ENCODE results near the gene CDH22. TPM values are rescaled to one million over a fixed set of nuclear protein-coding genes. Genes with fewer than 3 reads are reported as not detected.

Gene CDH22
- polyA plus RNA-seq, 3 donors: 0.04 TPM; not detected in 2

GRCh38 chr20:46126440-46127056 lies 181.8 kb downstream of the CDH22 start:
- no peak for DNase-seq (ENCODE audit: extremely low read depth in 1 of 11, low read depth in 9 of 11, low spot score in 4 of 11)

Other genes starting within 250 kb of the CDH22 start
- 10 to 100 TPM; 50.8 to 60.5 (median 57.0) TPM for gene NCOA5, start 218.5 kb downstream of the CDH22 start, polyA plus RNA-seq (ENCODE audit: insufficient read length in 3 of 3)
- gene CD40, start 190.2 kb downstream of the CDH22 start, polyA plus RNA-seq (ENCODE audit: insufficient read length in 3 of 3): 1 to 10 TPM; 4.1 to 5.7 (median 5.3) TPM
- 10 to 100 TPM; 60.7 to 68.7 (median 64.0) TPM for gene ELMO2, start 98.1 kb upstream of the CDH22 start, polyA plus RNA-seq (ENCODE audit: insufficient read length in 3 of 3)
- 10 to 100 TPM; 26.4 to 44.9 (median 33.6) TPM for gene ZNF334, start 205.1 kb upstream of the CDH22 start, polyA plus RNA-seq (ENCODE audit: insufficient read length in 3 of 3)
- not detected for gene OCSTAMP, start 242.2 kb upstream of the CDH22 start, polyA plus RNA-seq (ENCODE audit: insufficient read length in 3 of 3)